ENCODE data around the gene FBXL16. TPM values are rescaled to one million over a fixed set of nuclear protein-coding genes. Genes with fewer than 3 reads are reported as not detected.

Gene FBXL16
- total RNA-seq, 2 donors from 2014 or later: 1.0 to 2.3 TPM

DNA sequence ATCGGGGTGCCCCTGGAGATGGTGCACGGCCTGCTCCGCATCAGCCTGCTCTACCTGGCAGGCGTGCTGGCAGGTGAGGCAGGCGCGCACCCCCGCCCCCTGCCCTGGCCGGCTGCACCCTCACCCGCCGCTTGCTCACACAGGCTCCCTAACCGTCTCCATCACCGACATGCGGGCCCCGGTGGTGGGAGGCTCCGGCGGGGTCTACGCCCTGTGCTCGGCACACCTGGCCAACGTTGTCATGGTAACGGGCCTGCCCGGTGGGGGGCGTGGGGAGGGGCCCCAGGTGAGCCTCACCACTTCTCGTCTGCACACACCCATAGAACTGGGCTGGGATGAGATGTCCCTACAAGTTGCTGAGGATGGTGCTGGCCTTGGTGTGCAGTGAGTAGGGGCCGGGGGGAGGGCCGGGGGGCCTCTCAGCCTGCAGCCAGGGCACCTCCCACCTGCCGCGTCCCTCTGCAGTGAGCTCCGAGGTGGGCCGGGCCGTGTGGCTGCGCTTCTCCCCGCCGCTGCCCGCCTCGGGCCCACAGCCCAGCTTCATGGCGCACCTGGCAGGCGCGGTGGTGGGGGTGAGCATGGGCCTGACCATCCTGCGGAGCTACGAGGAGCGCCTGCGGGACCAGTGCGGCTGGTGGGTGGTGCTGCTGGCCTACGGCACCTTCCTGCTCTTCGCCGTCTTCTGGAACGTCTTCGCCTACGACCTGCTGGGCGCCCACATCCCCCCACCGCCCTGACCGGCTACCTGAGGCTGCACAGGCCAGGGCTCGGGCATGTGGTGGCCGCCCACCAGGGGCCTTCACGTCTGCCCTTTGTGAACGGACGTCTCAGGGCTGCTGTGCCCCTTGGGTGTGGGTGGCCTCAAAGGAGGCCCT, 28.0 kb downstream of the FBXL16 start:
- 69 to 80% methylated on average over 40 to 55 of the region's 57 CpGs for WGBS, 2 donors
- intact Hi-C loops (cut with DNase I): no loop called here
- H3K4me3 ChIP-seq: no peak overlapping the region
- DNase-seq (no peak), ATAC-seq (no peak)
- no peak overlapping the region for H3K27ac ChIP-seq
- no peak for TF ChIP-seq POLR2A (IDR thresholded peaks at IDR 0.05)
- TF ChIP-seq, protein P1, sequence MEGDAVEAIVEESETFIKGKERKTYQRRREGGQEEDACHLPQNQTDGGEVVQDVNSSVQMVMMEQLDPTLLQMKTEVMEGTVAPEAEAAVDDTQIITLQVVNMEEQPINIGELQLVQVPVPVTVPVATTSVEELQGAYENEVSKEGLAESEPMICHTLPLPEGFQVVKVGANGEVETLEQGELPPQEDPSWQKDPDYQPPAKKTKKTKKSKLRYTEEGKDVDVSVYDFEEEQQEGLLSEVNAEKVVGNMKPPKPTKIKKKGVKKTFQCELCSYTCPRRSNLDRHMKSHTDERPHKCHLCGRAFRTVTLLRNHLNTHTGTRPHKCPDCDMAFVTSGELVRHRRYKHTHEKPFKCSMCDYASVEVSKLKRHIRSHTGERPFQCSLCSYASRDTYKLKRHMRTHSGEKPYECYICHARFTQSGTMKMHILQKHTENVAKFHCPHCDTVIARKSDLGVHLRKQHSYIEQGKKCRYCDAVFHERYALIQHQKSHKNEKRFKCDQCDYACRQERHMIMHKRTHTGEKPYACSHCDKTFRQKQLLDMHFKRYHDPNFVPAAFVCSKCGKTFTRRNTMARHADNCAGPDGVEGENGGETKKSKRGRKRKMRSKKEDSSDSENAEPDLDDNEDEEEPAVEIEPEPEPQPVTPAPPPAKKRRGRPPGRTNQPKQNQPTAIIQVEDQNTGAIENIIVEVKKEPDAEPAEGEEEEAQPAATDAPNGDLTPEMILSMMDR (IDR thresholded peaks at IDR 0.05): no peak
- H3K9me3 ChIP-seq: no peaks in the 10 kb centered on the region
- peaks cover 52% of the 10 kb centered on the region for H3K4me1 ChIP-seq
- no peaks in the 10 kb centered on the region for H3K27me3 ChIP-seq
- peaks cover 9 to 11% of the 10 kb centered on the region in 2 donors for H3K36me3 ChIP-seq (replicated peaks in 1 of 2; ENCODE audit: insufficient read depth in 1 of 2, low read depth in 2 of 2)

DNA sequence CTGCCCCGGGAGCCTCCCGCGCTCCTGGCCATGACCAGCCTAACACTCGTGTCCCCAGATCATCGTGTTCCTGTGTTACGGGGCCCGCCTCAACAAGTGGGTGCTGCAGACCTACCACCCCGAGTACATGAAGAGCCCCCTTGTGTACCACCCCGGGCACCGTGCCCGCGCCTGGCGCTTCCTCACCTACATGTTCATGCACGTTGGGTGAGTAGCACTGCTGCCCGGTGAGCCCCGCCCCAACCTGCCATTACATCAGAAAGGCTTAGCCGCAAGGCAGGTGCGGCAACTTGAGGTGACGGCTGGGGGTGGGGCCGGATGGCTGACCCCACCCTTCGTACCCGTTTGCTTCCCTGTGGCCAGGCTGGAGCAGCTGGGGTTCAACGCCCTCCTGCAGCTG, 28.7 kb downstream of the FBXL16 start:
- Histone ChIP-seq H3K4me1 (peaks cover 46% of the 10 kb centered on the region), H3K27ac (no peak overlapping the region), H3K36me3 (replicated peaks in 1 of 2; ENCODE audit: insufficient read depth in 1 of 2, low read depth in 2 of 2) (peaks cover 3 to 13% of the 10 kb centered on the region in 2 donors), H3K9me3 (no peaks in the 10 kb centered on the region), H3K4me3 (no peak overlapping the region), H3K27me3 (no peaks in the 10 kb centered on the region)
- TF ChIP-seq POLR2A (IDR thresholded peaks at IDR 0.05): no peak
- TF ChIP-seq, protein P1 (IDR thresholded peaks at IDR 0.05): no peak
- 72 to 100% methylated on average over 7 to 23 of the region's 23 CpGs for WGBS, 2 donors
- DNase-seq (no peak), ATAC-seq (no peak)
- intact Hi-C loops (cut with DNase I): no loop called here

DNA sequence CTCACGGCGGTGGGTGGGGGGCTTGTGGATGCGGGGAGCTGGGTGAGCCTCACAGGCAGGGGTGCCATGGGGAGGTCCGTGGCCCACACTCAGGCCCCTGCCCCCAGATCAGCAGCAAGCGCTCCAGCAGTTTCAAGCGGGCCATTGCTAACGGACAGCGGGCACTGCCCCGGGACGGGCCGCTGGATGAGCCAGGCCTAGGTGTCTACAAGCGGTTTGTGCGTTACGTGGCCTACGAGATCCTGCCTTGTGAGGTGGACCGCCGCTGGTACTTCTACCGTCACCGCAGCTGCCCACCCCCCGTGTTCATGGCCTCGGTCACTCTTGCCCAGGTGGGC, 29.1 kb downstream of the FBXL16 start:
- Histone ChIP-seq H3K4me1 (peaks cover 42% of the 10 kb centered on the region), H3K36me3 (replicated peaks in 1 of 2; ENCODE audit: insufficient read depth in 1 of 2, low read depth in 2 of 2) (peaks cover 0 to 12% of the 10 kb centered on the region in 2 donors), H3K27me3 (no peaks in the 10 kb centered on the region), H3K4me3 (no peak overlapping the region), H3K9me3 (no peaks in the 10 kb centered on the region), H3K27ac (no peak overlapping the region)
- intact Hi-C loops (cut with DNase I): no loop called here
- ATAC-seq (no peak), DNase-seq (no peak)
- TF ChIP-seq, protein P1 (IDR thresholded peaks at IDR 0.05): no peak
- TF ChIP-seq POLR2A (IDR thresholded peaks at IDR 0.05): no peak
- 84 to 86% methylated on average over 10 to 21 of the region's 21 CpGs for WGBS, 2 donors

DNA sequence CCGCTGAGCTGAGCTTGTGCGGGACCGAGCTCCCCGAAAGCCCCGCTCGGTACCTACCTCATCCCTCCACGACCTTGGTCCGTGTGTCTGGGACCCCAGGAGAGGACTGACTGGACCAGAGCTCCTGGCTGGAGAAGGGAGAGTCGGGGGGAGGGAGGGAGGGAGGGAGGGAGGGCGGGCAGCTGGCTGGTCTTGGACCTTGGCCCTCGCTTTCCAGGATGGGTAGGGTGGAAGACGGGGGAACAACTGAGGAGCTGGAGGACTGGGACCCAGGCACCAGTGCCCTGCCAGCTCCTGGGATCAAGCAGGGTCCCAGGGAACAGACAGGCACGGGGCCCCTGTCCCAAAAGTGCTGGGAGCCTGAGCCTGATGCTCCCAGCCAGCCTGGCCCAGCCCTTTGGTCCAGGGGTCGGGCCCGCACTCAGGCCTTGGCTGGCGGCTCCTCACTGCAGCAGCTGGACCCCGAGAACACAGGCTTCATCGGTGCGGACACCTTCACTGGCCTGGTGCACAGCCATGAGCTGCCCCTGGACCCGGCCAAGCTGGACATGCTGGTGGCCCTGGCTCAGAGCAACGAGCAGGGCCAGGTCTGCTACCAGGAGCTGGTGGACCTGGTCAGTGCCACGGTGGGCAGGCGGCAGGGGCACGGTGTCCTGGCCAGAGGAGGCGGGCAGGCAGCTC, 29.6 kb downstream of the FBXL16 start:
- H3K9me3 ChIP-seq: no peaks in the 10 kb centered on the region
- TF ChIP-seq POLR2A (IDR thresholded peaks at IDR 0.05): no peak
- DNase-seq: no peak
- intact Hi-C loops (cut with DNase I): no loop called here
- H3K36me3 ChIP-seq (replicated peaks in 1 of 2; ENCODE audit: insufficient read depth in 1 of 2, low read depth in 2 of 2): peaks cover 0 to 17% of the 10 kb centered on the region in 2 donors
- peaks cover 37% of the 10 kb centered on the region for H3K4me1 ChIP-seq
- H3K4me3 ChIP-seq: no peak overlapping the region
- ATAC-seq: no peak
- WGBS, 2 donors: 8 to 39% methylated on average over 4 to 25 of the region's 25 CpGs
- H3K27me3 ChIP-seq: no peaks in the 10 kb centered on the region
- no peak overlapping the region for H3K27ac ChIP-seq

All from body of pancreas (tissue), 4 donors.